Activated CD4-positive, alpha-beta T cell treated with anti-CD3 and anti-CD28 coated beads, Interleukin-2, amount 50 U/mL, for 1 hour (primary cell): ENCODE data around the gene LILRA1.
"Not testable (repeated sequence)": the region's sequence is repeated elsewhere in the genome, so short reads cannot be mapped to it uniquely, and the experiment has no call there.

ENCODE experiments used
- DNase-seq: peaks from one replicate; pipeline ENCODE4 v3.0.0-alpha.2; 2020

The LILRA1 gene

GRCh38 chr19:54627912-54628311 is 34.5 kb downstream of the LILRA1 start:
- not testable (repeated sequence) for DNase-seq

GRCh38 chr19:54630262-54630661 is 36.8 kb downstream of the LILRA1 start, which contains the start of gene LILRB1:
LILRB1 (plus strand) TSS chr19:54630484; CDS start chr19:54631074, 590 bp downstream.
- not testable (repeated sequence) for DNase-seq

- DNase-seq = no peak
These were observed 37.4 kb downstream of the LILRA1 start for GRCh38 chr19:54630782-54631181.

- not testable (repeated sequence) for DNase-seq
These were observed 38.3 kb downstream of the LILRA1 start for GRCh38 chr19:54631489-54632337.

- not testable (repeated sequence) for DNase-seq
These were observed 39.1 kb downstream of the LILRA1 start for GRCh38 chr19:54632517-54632916.

- DNase-seq = no peak
These were observed 40.0 kb downstream of the LILRA1 start for GRCh38 chr19:54633401-54633800.

GRCh38 chr19:54636081-54636480 is 42.6 kb downstream of the LILRA1 start:
- not testable (repeated sequence) for DNase-seq

GRCh38 chr19:54638683-54639082 is 45.3 kb downstream of the LILRA1 start:
- DNase-seq = no peak

- not testable (repeated sequence) for DNase-seq
These were observed 49.5 kb downstream of the LILRA1 start for GRCh38 chr19:54642953-54643352.

GRCh38 chr19:54643583-54643982 is 50.2 kb downstream of the LILRA1 start:
- not testable (repeated sequence) for DNase-seq

- no peak for DNase-seq
These were observed 50.6 kb downstream of the LILRA1 start for GRCh38 chr19:54644056-54644455.

GRCh38 chr19:54646331-54646841 is 53.0 kb downstream of the LILRA1 start:
- no peak for DNase-seq

- DNase-seq = no peak
These were observed 54.7 kb downstream of the LILRA1 start for GRCh38 chr19:54648129-54648528.

GRCh38 chr19:54650108-54650655 is 56.8 kb downstream of the LILRA1 start:
- DNase-seq = no peak
